Astrocyte (in vitro differentiated cells and primary cell): ENCODE measurements around the gene GHRL.

Source experiments
- CTCF ChIP-seq: IDR thresholded peaks from 2 replicates; pipeline ENCODE4 v1.5.1; 2011; ENCODE audit warnings: low read depth, mild to moderate bottlenecking, inconsistent platforms, low read length, moderate library complexity; ENCODE audit not compliant: insufficient read depth
- EZH2 ChIP-seq: IDR thresholded peaks from 2 replicates; pipeline ENCODE4 v1.6.1; 2012; ENCODE audit warnings: mild to moderate bottlenecking, low read length, inconsistent platforms; ENCODE audit not compliant: insufficient read depth

DNA sequence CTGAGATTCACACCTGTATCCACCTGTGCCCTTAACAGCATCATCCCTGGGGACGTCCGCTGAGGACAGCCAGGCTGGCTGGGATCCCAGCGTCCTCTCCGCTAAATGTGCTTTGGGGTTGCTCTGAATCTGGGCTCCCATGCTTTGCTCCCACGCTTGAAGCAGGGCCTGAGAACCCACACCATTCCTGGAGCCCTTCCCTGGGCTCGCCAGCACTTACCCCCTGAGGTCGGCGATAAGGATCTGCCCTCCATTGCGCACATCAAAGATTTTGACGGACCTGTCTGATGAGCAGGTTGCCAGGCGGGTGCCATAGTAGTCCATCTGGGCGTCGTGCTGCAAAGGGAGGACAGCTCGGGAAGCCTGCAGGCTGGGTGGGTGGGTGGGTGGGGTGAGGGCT is 22.4 kb upstream of the GHRL start:
- TF ChIP-seq CTCF (no peak), EZH2 (no peak)
